Measurements from ENCODE around the gene KCNK4. TPM values are rescaled to one million over a fixed set of nuclear protein-coding genes. Genes with fewer than 3 reads are reported as not detected.

The KCNK4 gene
- total RNA-seq, 1 experiment from 2014 or later = 1.1 TPM

DNA sequence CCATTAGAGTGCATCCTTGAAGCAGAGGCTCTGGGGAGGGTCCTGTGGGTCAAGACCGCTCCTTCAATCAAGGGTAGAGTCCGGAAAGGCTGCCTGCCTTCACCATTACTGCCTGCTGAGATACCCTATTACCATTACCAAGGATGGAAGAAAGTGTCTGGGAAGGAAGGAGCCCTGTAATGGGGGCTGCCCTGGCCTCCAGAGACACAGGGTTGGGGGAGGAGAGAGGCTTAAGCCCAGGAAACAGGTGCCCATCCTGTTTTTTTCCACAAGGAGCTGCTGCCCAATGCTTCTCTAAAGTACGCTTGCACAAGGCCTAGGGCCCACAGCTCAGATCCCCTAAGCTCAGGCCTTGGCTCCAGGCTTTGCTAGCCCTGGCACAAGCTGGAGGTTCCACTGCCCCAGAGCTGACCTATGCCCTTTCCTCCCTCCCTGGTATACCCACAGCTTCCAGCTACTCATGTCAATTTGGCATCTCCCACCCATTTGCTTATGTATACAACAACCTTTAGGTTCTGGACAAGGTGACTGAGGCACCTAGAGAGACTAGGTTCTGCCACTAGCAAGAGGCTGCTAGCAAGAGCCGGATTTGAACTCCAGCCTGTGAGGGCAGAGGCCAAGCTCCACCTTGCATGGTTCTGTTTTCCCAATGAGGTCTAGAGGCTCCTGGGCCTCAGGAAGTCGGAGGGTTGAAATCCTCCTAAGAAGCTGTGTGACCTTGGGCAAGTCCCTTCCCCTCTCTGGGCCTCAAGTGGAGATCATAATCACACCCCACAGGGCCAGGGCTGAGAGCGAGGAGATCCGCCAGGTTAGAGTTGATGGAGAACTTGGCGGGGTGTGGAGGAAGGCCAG is 41.3 kb upstream of the KCNK4 start:
- in situ Hi-C loops (cut with HindIII; ENCODE audit: low pct_unique_long_range_greater_than_20kb, low sequenced_read_pairs) = no loop called here
- no peak for DNase-seq (ENCODE audit: low read depth, low spot score)
- H3K4me3 ChIP-seq (ENCODE audit: low read depth in 2 of 2, low read length in 2 of 2) = no peak overlapping the region
- no TSS peak for BruUV-seq (replicated peaks)
- H3K4me1 ChIP-seq (ENCODE audit: control insufficient read depth, insufficient read depth, low read length) = peaks cover 42% of the 10 kb centered on the region
- no peak for ATAC-seq
- no peaks in the 10 kb centered on the region for H3K9me3 ChIP-seq (ENCODE audit: control insufficient read depth, insufficient read depth, low read depth, low read length)
- TF ChIP-seq CTCF (IDR thresholded peaks at IDR 0.05) (no peak), POLR2AphosphoS5 (IDR thresholded peaks at IDR 0.05; ENCODE audit: low read depth, low read length) (no peak), SIN3A (IDR thresholded peaks at IDR 0.05; ENCODE audit: borderline replicate concordance, insufficient read depth, low read depth, low read length) (no peak), TCF7L2 (IDR thresholded peaks at IDR 0.05; ENCODE audit: low read depth, low read length) (no peak), REST (IDR thresholded peaks at IDR 0.05; ENCODE audit: insufficient read depth in 1 of 2, low read depth in 2 of 2, low read length in 1 of 2) (no peak)
- H3K36me3 ChIP-seq (ENCODE audit: control insufficient read depth, insufficient read depth, low read length) = peaks cover 7% of the 10 kb centered on the region; the same call in 1 of the 2 replicates
- CTCF ChIA-PET = no interaction called here
- intact Hi-C loops (cut with micrococcal nuclease; ENCODE audit: unreplicated experiment) = loop anchor here (10.0 kb wide), 1 partner anchor 55 kb away; the partner anchor contains the start of genes CATSPERZ and ESRRA
- peak overlapping the region; percentile 53 for H3K27ac ChIP-seq (ENCODE audit: low read length)
- H3K27me3 ChIP-seq (ENCODE audit: control insufficient read depth, insufficient read depth, low read length) = no peaks in the 10 kb centered on the region
- POLR2A ChIA-PET = interaction anchor here (0.6 kb wide), 2 partner anchors 45 to 264 kb away, joined by 4 read pairs; no protein-coding TSS in a partner anchor

GRCh38 chr11:64250415-64251015 is 40.6 kb upstream of the KCNK4 start:
- H3K27me3 ChIP-seq (ENCODE audit: control insufficient read depth, insufficient read depth, low read length) = no peaks in the 10 kb centered on the region
- H3K4me3 ChIP-seq (ENCODE audit: low read depth in 2 of 2, low read length in 2 of 2) = peak overlapping the region; percentile 65 to 84
- POLR2A ChIA-PET = no interaction called here
- intact Hi-C loops (cut with micrococcal nuclease; ENCODE audit: unreplicated experiment) = no loop called here
- peaks cover 41% of the 10 kb centered on the region for H3K4me1 ChIP-seq (ENCODE audit: control insufficient read depth, insufficient read depth, low read length)
- no peak for TF ChIP-seq SIN3A (IDR thresholded peaks at IDR 0.05; ENCODE audit: borderline replicate concordance, insufficient read depth, low read depth, low read length)
- TF ChIP-seq REST (IDR thresholded peaks at IDR 0.05; ENCODE audit: insufficient read depth in 1 of 2, low read depth in 2 of 2, low read length in 1 of 2) = no peak
- TF ChIP-seq POLR2AphosphoS5 (IDR thresholded peaks at IDR 0.05; ENCODE audit: low read depth, low read length) = no peak
- no peak for TF ChIP-seq CTCF (IDR thresholded peaks at IDR 0.05)
- TF ChIP-seq TCF7L2 (IDR thresholded peaks at IDR 0.05; ENCODE audit: low read depth, low read length) = no peak
- no peak for DNase-seq (ENCODE audit: low read depth, low spot score)
- no TSS peak for BruUV-seq (replicated peaks)
- H3K27ac ChIP-seq (ENCODE audit: low read length) = peak overlapping the region; percentile 65
- CTCF ChIA-PET = interaction anchor here (0.8 to 1.8 kb wide), 2 partner anchors 19 to 54 kb away, joined by 4 read pairs; no protein-coding TSS in a partner anchor
- peaks cover 5% of the 10 kb centered on the region; the same call in 1 of the 2 replicates for H3K36me3 ChIP-seq (ENCODE audit: control insufficient read depth, insufficient read depth, low read length)
- in situ Hi-C loops (cut with HindIII; ENCODE audit: low pct_unique_long_range_greater_than_20kb, low sequenced_read_pairs) = no loop called here
- peak; percentile 13 for ATAC-seq
- no peaks in the 10 kb centered on the region for H3K9me3 ChIP-seq (ENCODE audit: control insufficient read depth, insufficient read depth, low read depth, low read length)
